IPS DF 4.7 (cell line): Measurements from ENCODE around the gene MAFB.

Experiments
- DNase-seq: peaks from one replicate; pipeline ENCODE4 v3.0.0-alpha.2; 2013; ENCODE audit warnings: low spot score; ENCODE audit errors: extremely low read depth

The MAFB gene

DNA sequence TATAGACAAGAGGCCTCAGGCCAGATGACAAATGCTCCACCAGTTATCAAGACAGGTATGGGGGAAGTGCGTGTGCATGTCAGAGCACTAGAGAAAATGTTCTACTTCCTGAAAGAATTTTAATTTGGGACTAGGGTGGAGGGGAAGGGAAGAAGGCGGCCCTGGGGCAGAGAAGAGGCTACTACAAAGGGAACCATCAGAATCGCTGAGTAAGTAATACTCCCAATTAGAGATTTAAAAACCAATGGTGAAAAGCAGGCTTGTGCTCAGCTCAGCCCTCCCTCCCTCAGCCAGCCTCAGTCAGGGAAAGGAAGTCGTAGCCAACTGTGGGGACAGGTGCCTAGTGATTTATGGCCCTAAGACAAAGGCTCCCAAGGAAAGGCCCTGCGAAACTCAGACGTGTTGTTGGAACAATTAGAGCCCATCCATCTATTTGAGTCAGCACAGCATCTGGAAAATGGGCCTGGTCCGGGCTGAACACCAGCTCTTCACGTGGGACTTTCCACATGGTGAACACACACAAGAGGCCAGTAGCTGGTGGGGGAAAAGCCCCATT lies 15.0 kb upstream of the MAFB start:
- DNase-seq, result no peak

DNA sequence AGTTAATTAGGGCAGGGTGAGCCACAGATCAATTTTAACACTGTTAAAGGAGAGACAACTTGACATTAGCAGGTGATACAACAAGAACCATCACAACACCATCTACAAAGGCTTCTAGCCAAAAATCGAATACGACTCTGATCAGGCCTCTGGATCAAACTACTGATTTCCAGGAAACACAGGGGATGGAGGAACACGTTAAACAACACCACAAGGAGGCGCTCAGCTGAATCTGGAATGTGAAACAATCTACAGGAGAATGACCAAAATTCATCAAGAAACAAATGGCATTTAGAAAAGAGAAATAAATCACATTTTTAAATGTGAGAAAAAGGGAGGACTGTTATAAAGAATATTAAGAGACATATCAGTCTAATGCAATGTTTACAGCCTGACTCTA lies 13.5 kb upstream of the MAFB start:
- DNase-seq, result no peak

DNA sequence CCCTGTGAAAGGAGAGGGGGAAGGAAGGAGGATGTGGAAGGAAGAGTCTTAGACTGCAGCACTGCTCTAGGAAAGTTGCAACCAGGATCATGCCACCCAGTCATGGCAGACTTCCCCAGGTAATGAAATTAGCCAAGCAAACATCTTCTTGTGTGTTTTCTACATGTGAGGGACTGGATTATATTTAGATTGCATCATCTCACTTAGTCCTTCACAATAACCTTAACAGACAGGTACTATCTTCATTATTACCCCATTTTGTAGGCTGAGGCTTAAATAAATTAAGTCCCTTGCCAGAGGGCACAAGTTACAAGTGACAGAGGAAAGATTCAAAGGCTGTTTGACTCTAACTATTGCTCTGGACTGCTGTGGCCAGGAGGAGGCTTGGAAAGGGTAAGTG lies 9.7 kb upstream of the MAFB start:
- no peak for DNase-seq

DNA sequence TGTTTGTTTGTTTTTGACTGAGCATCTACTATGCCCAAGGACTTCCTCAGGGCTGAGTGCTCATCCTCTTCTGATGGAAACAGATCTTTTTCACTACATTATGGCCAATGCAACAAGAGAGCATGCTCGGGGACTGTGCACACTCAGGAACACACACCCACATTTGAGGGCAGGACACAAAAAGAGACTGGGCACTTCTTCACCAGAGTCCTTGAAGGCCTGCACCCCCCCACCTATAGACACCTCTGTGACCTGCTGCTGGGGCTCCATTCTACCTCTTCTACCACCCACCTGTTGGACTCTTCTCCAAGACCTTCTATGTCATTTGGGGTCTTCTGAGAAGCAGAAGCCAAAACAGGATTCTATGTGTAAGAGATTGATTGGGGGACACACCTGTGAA lies 9.2 kb upstream of the MAFB start:
- DNase-seq, result no peak

DNA sequence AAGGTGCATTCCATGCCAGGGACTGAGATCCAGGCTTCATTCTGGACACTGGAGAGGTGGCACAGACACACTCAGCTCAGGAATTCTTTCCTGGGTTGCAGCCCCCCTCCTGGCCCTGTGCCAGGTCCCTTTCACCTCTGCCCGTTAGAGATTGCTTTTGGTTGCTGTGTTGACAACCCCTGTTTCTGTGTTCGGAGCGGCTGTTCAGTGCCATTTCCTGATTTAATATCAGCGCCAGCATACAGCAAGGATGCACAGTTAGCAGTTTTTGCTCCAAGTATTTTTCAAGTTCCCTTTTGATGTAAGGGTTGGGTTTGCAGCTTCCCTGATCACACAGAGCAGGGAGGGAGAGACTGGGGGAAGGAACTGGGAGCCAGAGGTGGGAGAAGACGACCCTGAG lies 8.5 kb upstream of the MAFB start:
- DNase-seq, result no peak

DNA sequence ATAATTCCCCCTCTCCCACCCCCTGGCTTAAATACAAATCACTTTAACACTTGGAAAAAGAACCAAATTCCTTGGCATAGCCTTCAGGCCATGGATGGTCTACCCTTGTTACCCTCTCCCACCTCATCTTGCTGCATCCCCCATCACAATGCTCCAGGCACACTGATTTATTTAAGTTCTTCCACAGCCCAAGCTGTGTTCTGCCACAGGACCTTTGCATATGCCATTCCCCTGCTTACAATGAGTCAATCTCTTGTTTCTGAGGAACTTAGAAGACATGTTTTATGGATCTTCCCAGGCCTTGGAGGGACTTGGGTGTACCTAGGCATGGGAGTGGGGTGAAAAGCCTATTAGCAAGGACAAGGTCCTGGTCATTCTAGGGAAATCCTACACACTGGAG lies 6.2 kb upstream of the MAFB start:
- no peak for DNase-seq

DNA sequence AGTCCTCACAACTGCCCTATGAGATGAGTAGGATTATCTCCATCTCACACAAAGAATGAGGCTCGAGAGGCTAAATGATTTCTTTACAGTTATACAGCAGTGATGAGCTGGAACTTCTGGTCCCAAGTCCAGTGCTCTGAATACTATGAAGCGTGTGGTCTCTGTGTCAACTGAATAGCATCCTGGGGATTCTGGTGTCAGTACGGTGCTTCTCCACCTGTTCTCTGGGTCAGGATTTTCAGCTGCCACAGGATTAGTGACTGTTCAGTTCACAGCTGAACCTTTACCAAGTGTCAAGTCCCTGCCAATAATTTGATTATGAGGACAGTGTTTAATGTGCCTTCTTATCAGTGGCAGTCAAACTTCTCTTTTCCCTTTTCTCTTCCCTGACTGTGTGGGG lies 5.2 kb upstream of the MAFB start:
- no peak for DNase-seq

DNA sequence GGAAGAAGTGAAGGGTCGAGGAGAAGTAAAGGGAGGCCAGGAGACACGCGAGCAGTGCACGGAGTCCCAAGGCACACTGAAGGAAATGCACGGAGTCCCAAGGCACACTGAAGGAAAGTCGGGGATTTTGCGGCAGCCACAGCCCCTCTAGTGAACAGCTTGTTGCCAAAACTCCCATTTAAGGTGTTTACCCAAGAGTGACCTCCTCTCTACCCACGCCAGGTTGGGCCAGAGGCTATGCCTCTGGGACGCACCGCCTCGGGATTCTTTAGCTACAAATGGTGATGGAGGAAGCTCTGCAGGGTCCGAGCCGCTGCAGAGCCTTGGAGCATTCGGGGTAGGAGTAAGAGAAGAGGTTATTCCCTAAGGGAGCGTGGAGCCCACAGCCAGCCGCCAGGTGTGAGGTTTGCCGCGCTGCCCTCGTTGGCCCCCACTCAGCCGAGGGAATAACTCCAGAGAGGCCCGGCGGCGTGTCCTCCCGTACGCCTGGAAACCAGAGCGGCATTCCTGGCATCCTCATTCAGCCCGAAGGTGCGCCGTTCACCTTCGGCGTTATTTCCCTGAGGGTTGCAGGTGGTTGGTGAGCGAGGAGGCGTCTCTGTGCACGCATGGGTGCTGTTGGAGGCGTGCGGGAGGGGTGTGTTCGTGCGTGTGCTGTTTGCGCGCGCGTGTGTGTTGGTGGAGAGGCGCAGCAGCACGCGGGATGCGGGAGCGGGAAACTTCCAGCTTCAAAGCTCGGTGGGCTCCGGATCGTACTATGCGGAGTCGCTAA lies 3.4 kb upstream of the MAFB start:
- DNase-seq, result no peak

DNA sequence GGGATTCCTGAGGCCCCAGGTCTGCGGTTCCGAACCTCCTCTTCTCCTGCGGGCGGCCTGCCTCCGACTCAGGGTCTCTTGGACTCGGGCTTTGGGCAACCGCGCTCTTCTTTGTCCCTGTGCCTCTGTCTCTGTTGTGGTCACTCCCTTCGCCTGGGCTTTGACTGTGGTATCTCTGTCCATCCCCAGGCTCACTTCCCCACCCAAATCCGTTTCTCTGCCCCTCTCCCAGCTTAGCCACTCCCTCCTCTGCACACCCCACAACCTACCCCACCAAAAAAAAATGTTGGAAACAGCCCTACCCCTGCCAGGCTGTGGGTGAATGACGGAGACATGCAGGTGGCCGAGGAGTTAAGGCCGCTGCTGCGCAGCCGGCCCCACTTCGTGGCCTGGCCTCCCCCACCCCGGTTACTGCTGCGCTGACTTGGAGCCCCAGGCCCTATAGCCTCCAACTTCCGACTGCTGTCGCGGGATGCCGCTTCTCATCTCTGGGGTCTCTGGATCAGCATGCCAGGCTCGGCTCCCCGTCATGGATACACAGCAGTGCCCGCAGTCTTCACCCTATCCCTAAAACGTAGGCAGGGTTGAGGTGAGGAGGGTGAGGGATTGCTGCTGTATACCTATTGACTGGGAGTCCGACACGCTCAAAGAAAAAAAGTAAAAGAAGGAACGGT lies 2.7 kb upstream of the MAFB start:
- no peak for DNase-seq

DNA sequence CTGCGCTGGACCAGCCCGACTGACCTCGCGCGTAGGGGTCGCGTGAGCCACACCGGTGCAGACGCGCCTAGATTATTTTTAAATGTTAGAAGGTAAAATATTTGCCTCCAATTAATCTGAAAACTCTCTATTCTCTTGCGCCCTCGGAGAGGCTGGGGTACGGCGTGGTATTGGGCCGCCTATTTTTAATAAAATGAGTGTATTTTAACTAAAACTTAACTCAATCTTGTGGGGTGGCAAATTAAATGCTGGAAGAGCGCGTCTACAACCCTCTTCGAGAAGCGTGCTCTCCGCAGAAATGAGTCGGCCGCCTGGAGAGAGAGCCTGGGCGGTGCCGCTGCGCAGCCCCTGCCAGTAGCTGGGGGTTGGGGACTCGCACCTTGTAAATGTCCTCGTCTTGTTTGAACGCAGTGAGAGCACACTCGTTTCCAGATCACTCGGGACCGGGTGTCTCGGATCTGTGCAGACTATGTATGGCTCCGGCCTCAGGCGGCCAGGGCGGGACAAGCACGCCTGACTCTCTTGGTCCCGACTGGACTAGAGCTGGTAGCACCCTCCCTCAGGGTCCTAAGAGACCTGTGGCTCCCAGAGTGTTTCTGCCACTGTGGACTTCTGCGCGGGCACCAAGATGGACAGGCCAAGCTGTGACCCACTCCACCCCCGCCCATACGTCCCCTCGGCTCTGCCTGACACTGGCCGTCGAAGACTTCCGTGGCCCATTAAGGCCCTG lies 2.0 kb upstream of the MAFB start:
- no peak for DNase-seq

DNA sequence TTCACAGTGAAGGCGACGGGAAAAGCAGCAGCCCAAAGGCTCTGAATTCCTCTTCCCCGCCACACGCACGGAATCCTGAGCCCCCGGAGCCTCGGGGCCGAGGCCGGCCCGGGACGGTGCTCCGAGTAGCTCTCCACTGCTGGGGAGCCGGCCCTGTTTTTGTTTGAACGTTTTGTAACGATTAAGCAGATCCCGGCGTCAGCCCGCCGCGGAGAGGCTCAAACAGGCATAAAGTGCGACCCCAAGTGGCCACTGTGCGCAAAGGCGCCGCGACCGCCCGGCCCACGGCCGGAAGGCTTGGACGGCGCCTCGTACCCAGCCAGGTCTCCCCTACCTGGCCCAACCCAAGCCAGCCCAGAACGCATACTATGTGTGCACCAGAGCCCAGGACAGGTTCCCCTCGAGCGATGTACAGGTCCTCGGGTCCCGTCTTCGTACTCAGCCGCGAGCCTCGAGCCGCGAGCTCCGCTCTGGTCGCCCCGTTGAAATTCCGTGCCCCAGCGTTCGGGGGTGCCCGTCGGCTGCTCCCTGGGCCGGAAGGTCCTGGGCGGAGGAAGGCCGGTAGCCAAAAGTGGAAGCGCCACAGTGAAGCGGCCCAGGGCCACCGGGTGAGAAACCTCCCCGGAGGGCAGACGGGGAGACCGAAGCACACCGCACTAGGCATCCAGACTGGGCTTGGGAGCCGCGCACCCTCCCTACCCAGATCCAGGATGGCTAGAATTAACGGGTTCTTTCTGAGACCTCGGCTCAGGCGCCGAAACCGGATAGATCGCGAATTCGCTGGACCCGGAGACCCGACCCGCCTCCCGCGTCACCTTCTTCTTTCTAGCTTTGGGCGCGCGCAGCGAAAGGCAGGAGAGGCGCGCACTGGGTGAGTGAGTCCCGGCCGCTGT lies 1.2 kb upstream of the MAFB start:
- DNase-seq, result no peak

DNA sequence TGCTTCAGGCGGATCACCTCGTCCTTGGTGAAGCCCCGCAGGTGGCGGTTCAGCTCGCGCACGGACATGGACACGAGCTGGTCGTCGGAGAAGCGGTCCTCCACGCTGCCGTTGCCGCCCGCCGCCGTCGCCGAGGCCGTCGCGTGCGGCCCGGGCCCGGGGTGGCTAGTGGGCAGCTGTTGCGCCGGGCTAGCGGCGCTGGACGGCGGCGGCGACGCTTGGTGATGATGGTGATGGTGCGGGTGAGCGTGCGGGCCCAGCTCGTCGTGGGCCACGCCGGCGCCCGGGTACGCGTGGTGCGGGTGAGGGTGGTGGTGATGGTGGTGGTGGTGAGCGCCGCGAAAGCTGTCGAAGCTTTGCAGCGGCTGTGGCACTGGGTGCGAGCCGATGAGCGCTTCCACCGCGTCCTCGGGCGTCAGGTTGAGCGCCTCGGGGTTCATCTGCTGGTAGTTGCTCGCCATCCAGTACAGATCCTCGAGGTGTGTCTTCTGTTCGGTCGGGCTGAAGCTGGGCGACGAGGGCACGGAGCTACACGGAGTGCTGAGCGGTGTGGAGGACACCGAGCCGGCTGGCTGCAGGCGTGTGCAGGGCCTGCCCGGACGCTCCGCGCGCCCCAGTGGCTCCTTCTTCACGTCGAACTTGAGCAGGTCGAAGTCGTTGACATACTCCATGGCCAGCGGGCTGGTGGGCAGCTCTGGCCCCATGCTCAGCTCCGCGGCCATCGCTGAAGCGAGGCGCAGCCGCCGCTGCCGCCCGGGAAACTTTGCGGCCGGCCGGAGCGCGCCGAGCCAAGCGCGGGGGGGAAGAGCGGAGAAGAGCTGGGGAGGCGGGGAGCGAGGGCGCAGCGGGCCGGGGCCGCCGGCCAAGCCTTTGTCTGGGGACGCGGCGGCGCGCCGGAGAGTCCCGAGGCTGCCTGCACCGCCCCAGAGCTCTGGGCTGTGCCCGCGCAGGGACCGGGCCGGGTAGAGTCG lies 622 bp downstream of the MAFB start:
- no peak for DNase-seq

DNA sequence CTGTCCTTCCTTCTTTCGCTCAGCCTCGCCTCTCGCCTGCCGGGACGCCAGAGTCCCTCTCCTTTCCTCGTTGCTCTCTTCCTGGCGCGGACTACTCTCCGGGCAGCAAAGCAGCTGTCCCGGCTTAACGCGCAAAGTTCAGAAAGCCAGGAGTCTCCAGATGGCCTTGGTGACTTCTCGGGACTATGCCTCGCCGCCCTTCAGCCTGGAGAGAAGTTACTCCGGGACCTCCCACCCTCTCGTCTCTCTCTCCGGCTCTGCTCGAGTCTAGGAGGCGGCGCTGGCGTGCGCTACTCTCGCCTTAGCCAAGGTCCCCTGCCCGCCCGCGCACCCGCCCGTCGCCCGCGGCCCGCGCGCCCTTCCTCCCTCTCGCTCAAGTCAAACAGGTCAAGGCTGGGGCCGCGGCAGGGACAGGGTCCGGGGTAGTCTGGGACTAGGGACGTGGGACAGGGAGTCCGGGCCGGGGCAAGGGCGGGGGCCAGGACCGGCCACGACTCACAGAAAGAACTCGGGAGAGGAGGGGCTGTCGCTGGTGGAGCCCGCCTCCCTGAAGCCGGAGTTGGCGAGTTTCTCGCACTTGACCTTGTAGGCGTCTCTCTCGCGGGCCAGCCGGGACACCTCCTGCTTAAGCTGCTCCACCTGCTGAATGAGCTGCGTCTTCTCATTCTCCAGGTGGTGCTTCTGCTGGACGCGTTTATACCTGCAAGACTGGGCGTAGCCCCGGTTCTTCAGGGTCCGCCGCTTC lies 1.5 kb downstream of the MAFB start:
- DNase-seq, result no peak

DNA sequence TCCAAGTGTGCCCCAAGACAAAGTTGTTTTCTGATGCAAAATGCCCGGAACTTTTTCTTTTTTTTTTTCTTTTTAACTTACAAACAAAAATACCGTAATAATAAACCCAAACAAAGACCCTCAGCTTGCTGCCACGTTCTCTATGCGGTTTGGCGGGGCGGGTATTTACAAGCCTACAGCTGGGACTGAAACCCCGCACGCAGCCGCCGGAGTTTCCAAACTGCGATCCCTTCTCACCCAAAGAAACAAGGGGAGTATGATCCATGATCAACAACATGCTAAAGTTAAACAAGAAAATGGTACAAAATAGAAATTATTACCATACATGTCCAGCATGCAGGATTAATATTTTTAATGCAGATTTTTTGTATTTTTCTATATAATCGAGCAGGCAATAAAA lies 2.1 kb downstream of the MAFB start:
- DNase-seq, result no peak

DNA sequence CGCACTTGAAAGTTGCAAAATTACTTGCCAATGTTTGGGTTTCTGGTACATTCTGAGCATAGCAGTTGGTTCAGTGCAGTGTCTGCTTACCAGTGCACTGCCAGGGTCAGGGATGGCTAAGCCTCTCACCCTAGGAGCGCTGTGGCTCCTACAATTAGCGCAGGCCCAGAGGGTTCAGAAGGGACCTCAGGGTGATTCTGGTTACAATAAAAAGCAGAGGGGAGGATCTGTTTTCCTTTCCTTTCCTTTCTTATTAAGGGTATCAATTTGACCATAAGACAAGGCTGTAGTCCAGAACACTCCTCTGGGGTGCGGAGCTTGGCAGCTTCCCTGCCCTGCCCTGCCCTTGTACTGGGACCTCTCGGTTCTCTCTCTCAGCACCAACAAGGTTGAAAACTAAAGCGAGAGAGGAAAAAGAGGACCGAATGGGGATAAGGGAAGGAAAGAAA lies 2.6 kb downstream of the MAFB start:
- no peak for DNase-seq

DNA sequence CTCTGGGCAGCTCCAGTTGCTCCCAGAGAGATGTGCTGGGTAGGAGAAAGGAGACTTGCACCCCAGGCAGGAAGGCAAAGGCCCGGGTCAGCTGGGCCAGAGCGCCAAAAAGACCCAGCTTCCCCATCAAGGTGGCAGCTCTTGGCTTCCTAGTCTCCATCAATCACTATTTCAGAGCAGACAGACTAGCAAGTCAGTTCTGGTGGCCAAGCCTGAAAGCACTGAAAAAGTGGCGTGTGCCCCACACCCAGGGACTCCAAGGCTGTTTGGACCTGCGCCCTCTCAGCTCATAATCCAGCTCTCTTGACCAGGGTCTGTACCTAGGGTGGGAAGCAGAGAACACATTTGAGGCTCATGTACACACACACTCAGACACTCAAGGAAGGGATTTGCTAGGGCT lies 3.7 kb downstream of the MAFB start:
- no peak for DNase-seq

DNA sequence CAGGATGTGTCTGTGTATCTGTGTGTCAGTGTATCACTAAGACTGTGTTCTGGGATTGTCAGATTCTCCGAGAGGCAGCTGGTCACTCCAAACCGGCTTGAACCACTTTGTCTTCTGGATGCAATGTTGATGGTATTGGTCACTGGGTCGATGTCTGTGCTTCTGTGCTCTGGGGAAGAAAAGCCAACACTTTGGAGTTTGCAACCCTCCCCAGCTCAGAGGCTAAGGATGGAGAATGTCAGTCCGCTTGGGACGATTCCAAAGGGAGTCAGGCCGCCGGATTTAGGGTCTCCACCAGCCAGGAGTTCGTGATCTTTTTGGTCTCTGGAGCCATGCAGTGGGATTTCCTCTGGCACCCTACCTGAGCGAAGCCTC lies 5.2 kb downstream of the MAFB start:
- no peak for DNase-seq

DNA sequence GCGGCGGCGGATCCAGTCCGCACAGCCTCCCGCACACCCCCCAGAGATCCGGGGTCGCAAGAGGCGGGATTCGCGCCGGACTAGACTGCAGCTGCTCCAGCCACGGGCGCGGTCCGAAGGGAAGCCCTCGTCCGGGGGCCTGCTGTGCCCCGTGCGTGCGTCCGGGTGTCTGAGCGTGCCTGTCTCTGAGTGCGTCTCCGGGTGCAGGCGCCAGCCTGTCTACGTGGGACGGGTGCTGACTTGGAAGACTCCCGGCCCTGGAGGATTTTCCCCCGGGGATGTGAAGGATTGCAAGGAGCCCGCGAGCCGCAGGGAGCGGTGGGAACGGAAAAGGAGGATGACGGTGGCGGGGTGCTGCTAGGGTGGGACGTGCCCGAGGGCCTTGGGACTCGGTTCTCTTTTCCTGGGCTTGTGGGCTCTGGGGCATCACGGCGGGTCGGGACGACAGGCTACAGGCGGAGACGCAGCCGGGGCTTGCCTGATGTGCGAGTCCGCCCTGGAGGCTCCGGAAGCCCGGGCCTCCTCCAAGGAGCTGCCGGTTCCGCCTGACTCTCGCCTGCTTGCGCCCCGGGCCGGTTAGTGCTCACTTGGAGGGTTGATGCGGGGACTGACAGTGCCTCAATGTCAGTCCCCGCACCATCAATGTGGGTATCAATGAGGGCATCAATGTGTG lies 5.7 kb downstream of the MAFB start:
- no peak for DNase-seq
